IMR-90 (cell line): Measurements from ENCODE around the gene MEF2B. TPM values are rescaled to one million over a fixed set of nuclear protein-coding genes. Genes with fewer than 3 reads are reported as not detected.

ENCODE experiments used
- ATAC-seq: fragments of 200-7000 bp; cut with Tn5 transposase; 2 replicates; pipeline ENCODE4 v1.9.1; 2020; ENCODE audit warnings: low read depth, mild to moderate bottlenecking, moderate library complexity
- BruUV-seq: library from RNA; stranded (reverse); fragments of 400-500 nt; replicated peaks from 2 replicates; lab custom pipeline; 2021; lab: Mats Ljungman, UMichigan
- CTCF ChIA-PET: fragments of 300-600 bp; formaldehyde crosslinking; extraction: SDS; loops from one replicate; lab custom pipeline; 2021; ENCODE audit warnings: antibody characterized with exemption; lab: Yijun Ruan, JAX
- POLR2A ChIA-PET: fragments of 300-600 bp; sonication (Branson Sonifier 250); formaldehyde crosslinking; loops from one replicate; lab custom pipeline; 2022; ENCODE audit warnings: antibody characterized with exemption; ENCODE audit not compliant: unreplicated experiment; lab: Charles Lee
- DNase-seq: peaks from one replicate; pipeline ENCODE4 v3.0.0; 2013
- H2AFZ ChIP-seq: replicated peaks from 2 replicates; pipeline ENCODE3; 2013; ENCODE audit warnings: low read length, mild to moderate bottlenecking; ENCODE audit not compliant: poor library complexity
- H2AK5ac ChIP-seq: 2 replicates; pipeline ENCODE4 v1.6.1; 2013; ENCODE audit warnings: low read depth, low read length, inconsistent platforms
- H2AK9ac ChIP-seq: replicated peaks from 2 replicates; pipeline ENCODE3; 2013; ENCODE audit warnings: mild to moderate bottlenecking, low read depth, low read length, moderate library complexity; ENCODE audit not compliant: poor library complexity
- H2BK120ac ChIP-seq: 2 replicates; pipeline ENCODE4 v1.6.1; 2013; ENCODE audit warnings: low read depth, low read length, inconsistent platforms
- H2BK15ac ChIP-seq: 3 replicates; pipeline ENCODE4 v1.6.1; 2013; ENCODE audit warnings: low read depth, low read length, inconsistent platforms
- H2BK20ac ChIP-seq: 2 replicates; pipeline ENCODE4 v1.6.1; 2013; ENCODE audit warnings: low read depth, mild to moderate bottlenecking, inconsistent platforms, low read length, moderate library complexity
- H2BK5ac ChIP-seq: 2 replicates; pipeline ENCODE4 v1.6.1; 2013; ENCODE audit warnings: mild to moderate bottlenecking, low read depth, low read length, inconsistent platforms; ENCODE audit not compliant: poor library complexity, severe bottlenecking
- H3K14ac ChIP-seq: replicated peaks from 2 replicates; pipeline ENCODE4 v1.6.1; 2013; ENCODE audit warnings: low read depth, low read length, inconsistent platforms
- H3K18ac ChIP-seq: 2 replicates; pipeline ENCODE4 v1.6.1; 2013; ENCODE audit warnings: low read depth, low read length, control low read depth
- H3K23ac ChIP-seq: 2 replicates; pipeline ENCODE4 v1.6.1; 2013; ENCODE audit warnings: low read depth, low read length, inconsistent platforms
- H3K27ac ChIP-seq: 2 replicates; pipeline ENCODE4 v1.5.1; 2013; ENCODE audit warnings: mild to moderate bottlenecking, control low read depth, low read length; ENCODE audit not compliant: insufficient read depth
- H3K27me3 ChIP-seq: 2 replicates; pipeline ENCODE4 v1.6.1; 2013; ENCODE audit warnings: low read length; ENCODE audit not compliant: control insufficient read depth, insufficient read depth
- H3K36me3 ChIP-seq: 2 replicates; pipeline ENCODE4 v1.6.1; 2013; ENCODE audit warnings: low read length, mixed read lengths; ENCODE audit not compliant: control insufficient read depth, insufficient read depth
- H3K4ac ChIP-seq: 2 replicates; pipeline ENCODE4 v1.6.1; 2013; ENCODE audit warnings: low read depth, low read length, inconsistent platforms
- H3K4me1 ChIP-seq: 2 replicates; pipeline ENCODE4 v1.6.1; 2013; ENCODE audit warnings: low read length, mixed read lengths; ENCODE audit not compliant: control insufficient read depth, insufficient read depth
- H3K4me2 ChIP-seq: 2 replicates; pipeline ENCODE4 v1.6.1; 2013; ENCODE audit warnings: low read depth, mild to moderate bottlenecking, control low read depth, low read length, moderate library complexity
- H3K4me3 ChIP-seq: 2 replicates; pipeline ENCODE4 v1.5.1; 2013; ENCODE audit warnings: low read depth, mild to moderate bottlenecking, control low read depth, low read length, moderate library complexity; ENCODE audit not compliant: insufficient read depth
- H3K56ac ChIP-seq: 2 replicates; pipeline ENCODE4 v1.6.1; 2013; ENCODE audit warnings: low read length, inconsistent platforms; ENCODE audit not compliant: insufficient read depth; ENCODE audit errors: extremely low read depth
- H3K79me1 ChIP-seq, 2 experiments: 2 replicates each; pipeline ENCODE4 v1.6.1; 2013; ENCODE audit warnings: low read length in 2 of 2, inconsistent platforms in 1 of 2, low read depth in 1 of 2
- H3K9ac ChIP-seq: 2 replicates; pipeline ENCODE4 v1.6.1; 2013; ENCODE audit warnings: low read depth, low read length, control low read depth
- H3K9me1 ChIP-seq: 2 replicates; pipeline ENCODE4 v1.6.1; 2013; ENCODE audit warnings: low read length, inconsistent platforms; ENCODE audit not compliant: insufficient read depth
- H3K9me3 ChIP-seq: 2 replicates; pipeline ENCODE4 v1.6.1; 2013; ENCODE audit warnings: low read length; ENCODE audit not compliant: control insufficient read depth, insufficient read depth
- H4K20me1 ChIP-seq: 2 replicates; pipeline ENCODE4 v1.6.1; 2013; ENCODE audit warnings: low read length, inconsistent platforms; ENCODE audit not compliant: insufficient read depth
- H4K5ac ChIP-seq: 2 replicates; pipeline ENCODE4 v1.6.1; 2013; ENCODE audit warnings: mild to moderate bottlenecking, low read depth, low read length, control low read depth
- H4K8ac ChIP-seq, 2 experiments: 2 replicates each; pipeline ENCODE4 v1.6.1; 2013; ENCODE audit warnings: low read depth in 2 of 2, low read length in 2 of 2, control low read depth in 1 of 2, inconsistent platforms in 1 of 2
- H4K91ac ChIP-seq: 2 replicates; pipeline ENCODE4 v1.6.1; 2013; ENCODE audit warnings: low read depth, low read length, inconsistent platforms; ENCODE audit not compliant: insufficient read depth
- BHLHE40 ChIP-seq: fragments of 150-350 bp; IDR thresholded peaks from 2 replicates; pipeline ENCODE4 v1.6.1; 2016; ENCODE audit warnings: mild to moderate bottlenecking, low read depth, low read length
- CEBPB ChIP-seq: IDR thresholded peaks from 2 replicates; pipeline ENCODE4 v1.6.1; 2012; ENCODE audit warnings: low read depth, low read length, improper control_type of control experiment
- CHD1 ChIP-seq: IDR thresholded peaks from 2 replicates; pipeline ENCODE4 v1.6.1; 2012; ENCODE audit warnings: low read depth, low read length, improper control_type of control experiment
- ELK1 ChIP-seq: fragments of 150-350 bp; IDR thresholded peaks from 2 replicates; pipeline ENCODE4 v1.6.1; 2016; ENCODE audit warnings: low read depth, mild to moderate bottlenecking, low read length, moderate library complexity, borderline replicate concordance
- FOS ChIP-seq: fragments of 150-350 bp; IDR thresholded peaks from 2 replicates; pipeline ENCODE4 v1.6.1; 2016; ENCODE audit warnings: low read depth, low read length
- MAFK ChIP-seq: IDR thresholded peaks from 2 replicates; pipeline ENCODE4 v1.6.1; 2012; ENCODE audit warnings: low read depth, low read length, improper control_type of control experiment
- MAZ ChIP-seq: IDR thresholded peaks from 2 replicates; pipeline ENCODE4 v1.6.1; 2012; ENCODE audit warnings: low read depth, mild to moderate bottlenecking, low read length, improper control_type of control experiment, moderate library complexity, borderline replicate concordance
- MXI1 ChIP-seq: IDR thresholded peaks from 2 replicates; pipeline ENCODE4 v1.6.1; 2012; ENCODE audit warnings: low read depth, mild to moderate bottlenecking, low read length, moderate library complexity, borderline replicate concordance
- NFE2L2 ChIP-seq: fragments of 150-350 bp; IDR thresholded peaks from 2 replicates; pipeline ENCODE4 v1.6.1; 2016; ENCODE audit warnings: low read depth, mild to moderate bottlenecking, low read length
- POLR2A ChIP-seq: IDR thresholded peaks from 2 replicates; pipeline ENCODE4 v1.6.1; 2012; ENCODE audit warnings: mild to moderate bottlenecking, low read depth, low read length
- RAD21 ChIP-seq: IDR thresholded peaks from 2 replicates; pipeline ENCODE4 v1.6.1; 2012; ENCODE audit warnings: low read length, improper control_type of control experiment
- RCOR1 ChIP-seq: IDR thresholded peaks from 2 replicates; pipeline ENCODE4 v1.6.1; 2012; ENCODE audit warnings: mild to moderate bottlenecking, low read length, improper control_type of control experiment; ENCODE audit not compliant: insufficient replicate concordance
- RFX5 ChIP-seq: IDR thresholded peaks from 2 replicates; pipeline ENCODE4 v1.8.0; 2012; ENCODE audit warnings: low read depth, mild to moderate bottlenecking, low read length, moderate library complexity
- SMC3 ChIP-seq: fragments of 150-350 bp; IDR thresholded peaks from 2 replicates; pipeline ENCODE4 v1.6.1; 2016; ENCODE audit warnings: low read depth, mild to moderate bottlenecking, antibody characterized with exemption, low read length, moderate library complexity
- USF2 ChIP-seq: fragments of 150-350 bp; IDR thresholded peaks from 2 replicates; pipeline ENCODE4 v1.6.1; 2017; ENCODE audit warnings: mild to moderate bottlenecking, antibody characterized with exemption, low read length, low read depth
- WGBS, 2 experiments: methylation state at CpG; one replicate each; pipeline versions ENCODE4 v1.1.5 to v1.1.7; 2013; ENCODE audit warnings: missing lambda C conversion rate in 2 of 2; ENCODE audit not compliant: insufficient read length in 1 of 2; ENCODE audit errors: extremely low coverage in 2 of 2; 5-methylcytosine and 5-hydroxymethylcytosine counted together
- dilution Hi-C: fragments of 300-500 bp; cut with HindIII; formaldehyde crosslinking; loops from one replicate; pipeline ENCODE4 v1.14.3; 2018; ENCODE audit warnings: low sequenced_read_pairs; ENCODE audit not compliant: unreplicated experiment
- in situ Hi-C: fragments of 300-500 bp; cut with MboI; formaldehyde crosslinking; loops from 3 replicates; pipeline ENCODE4 v1.14.3; 2019; ENCODE audit warnings: low sequenced_read_pairs, inconsistent platforms, mixed read lengths
- intact Hi-C: fragments of 100-400 bp; cut with micrococcal nuclease; formaldehyde crosslinking; loops from 2 replicates; pipeline ENCODE4 v1.10.0; 2022
- polyA plus RNA-seq, 3 experiments: library from polyadenylated mRNA; depleted of rRNA; stranded (reverse); fragments of >200 nt; gene quantifications; 2 replicates each; pipeline ENCODE4 v1.2.3, GENCODE V29; 2012; ENCODE audit warnings: low replicate concordance in 1 of 3
- total RNA-seq: library from RNA; depleted of rRNA; stranded (reverse); fragments of >200 nt; gene quantifications from 2 replicates; pipeline ENCODE4 v1.2.3, GENCODE V29; 2012

The MEF2B gene
- total and polyA plus RNA-seq, 2 of the 4 experiments (the other 2 are of a cell fraction), result 0.18 to 0.94 TPM

- no TSS peak for BruUV-seq
- DNase-seq, result peak; percentile 31
- POLR2A ChIA-PET, result no interaction called here
- Histone ChIP-seq H2BK20ac (no peak overlapping the region), H3K23ac (no peak overlapping the region), H3K79me1 (peaks cover 24 to 43% of the 10 kb centered on the region in 2 experiments), H2BK15ac (no peak overlapping the region), H3K4me3 (no peak overlapping the region), H3K4me1 (no peaks in the 10 kb centered on the region), H3K9ac (no peak overlapping the region), H3K56ac (no peak overlapping the region), H3K14ac (no peak overlapping the region), H2BK120ac (no peak overlapping the region), H3K9me1 (no peaks in the 10 kb centered on the region; the same call in 1 of the 2 replicates), H4K20me1 (0 out of 2 replicates have a peak, but pooled peaks cover under 1% of the 10 kb centered on the region), H3K27ac (no peak overlapping the region), H3K18ac (no peak overlapping the region), H2AFZ (peak overlapping the region; percentile 56), H4K8ac (no peak overlapping the region), H3K36me3 (peaks cover 23% of the 10 kb centered on the region), H4K91ac (no peak overlapping the region), H2AK5ac (no peak overlapping the region), H2AK9ac (peak overlapping the region; percentile 37), H3K9me3 (no peaks in the 10 kb centered on the region), H3K27me3 (no peaks in the 10 kb centered on the region), H3K4ac (no peak overlapping the region), H4K5ac (no peak overlapping the region), H2BK5ac (no peak overlapping the region), H3K4me2 (no peak overlapping the region)
- CTCF ChIA-PET, result no interaction called here
- intact Hi-C loops, result no loop called here
- in situ Hi-C loops, result no loop called here
- dilution Hi-C loops, result no loop called here
- peak; percentile 89 for ATAC-seq
- 100% methylated on average over 1 of the region's 9 CpGs; no CpG with 5 or more reads in 1 of the 2 experiments for WGBS, 2 experiments
- TF ChIP-seq MAFK, result no peak
- TF ChIP-seq SMC3, result peak; percentile 15; the same call in 1 of the 2 replicates
- no peak for TF ChIP-seq CHD1
- no peak for TF ChIP-seq NFE2L2
- TF ChIP-seq ELK1, result no peak
- TF ChIP-seq RAD21, result peak; percentile 44
- peak; percentile 53; the same call in 1 of the 2 replicates for TF ChIP-seq MAZ
- TF ChIP-seq MXI1, result no peak
- TF ChIP-seq RFX5, result no peak
- TF ChIP-seq RCOR1, result no peak
- no peak for TF ChIP-seq FOS
- no peak for TF ChIP-seq BHLHE40
- TF ChIP-seq CEBPB, result no peak
- TF ChIP-seq USF2, result no peak
- TF ChIP-seq POLR2A, result no peak
Observed at GRCh38 chr19:19185853-19186740, 16.0 kb upstream of the MEF2B start.
